MM.1S (cell line): ENCODE results near the gene INSIG2.

Source experiments
- DNase-seq: peaks from one replicate; pipeline ENCODE4 v3.0.0-alpha.2; 2015
- H2AFZ ChIP-seq: fragments of 300-600 bp; sonication (generic); 2 replicates; pipeline ENCODE4 v1.6.0; 2016; ENCODE audit warnings: antibody characterized with exemption, low read length
- H3F3A ChIP-seq: fragments of 300-600 bp; sonication (generic); 2 replicates; pipeline ENCODE4 v1.6.1; 2016; ENCODE audit warnings: mild to moderate bottlenecking, antibody characterized with exemption, low read length, moderate library complexity, mixed read lengths; ENCODE audit not compliant: insufficient read depth
- H3K27ac ChIP-seq: fragments of 300-600 bp; sonication (generic); 2 replicates; pipeline ENCODE4 v1.5.1; 2016; ENCODE audit warnings: mild to moderate bottlenecking, low read length
- H3K27me3 ChIP-seq: fragments of 300-600 bp; sonication (generic); replicated peaks from 2 replicates; pipeline ENCODE4 v1.6.0; 2016; ENCODE audit warnings: low read length; ENCODE audit not compliant: insufficient read depth
- H3K36me3 ChIP-seq: fragments of 300-600 bp; sonication (generic); replicated peaks from 2 replicates; pipeline ENCODE4 v1.6.1; 2016; ENCODE audit warnings: mild to moderate bottlenecking, low read length, mixed read lengths; ENCODE audit not compliant: insufficient read depth
- H3K4me1 ChIP-seq: fragments of 300-600 bp; sonication (generic); 2 replicates; pipeline ENCODE4 v1.6.1; 2016; ENCODE audit warnings: low read length, mixed read lengths
- H3K4me2 ChIP-seq: fragments of 300-600 bp; sonication (generic); 2 replicates; pipeline ENCODE4 v1.6.0; 2016; ENCODE audit warnings: low read depth, low read length
- H3K4me3 ChIP-seq: fragments of 300-600 bp; sonication (generic); 2 replicates; pipeline ENCODE4 v1.5.1; 2016; ENCODE audit warnings: low read length, mixed read lengths
- H3K79me2 ChIP-seq: fragments of 300-600 bp; sonication (generic); 2 replicates; pipeline ENCODE4 v1.6.1; 2016; ENCODE audit warnings: mixed run types, low read length, mixed read lengths
- H3K9ac ChIP-seq: fragments of 300-600 bp; sonication (generic); 2 replicates; pipeline ENCODE4 v1.6.1; 2016; ENCODE audit warnings: low read length, mixed read lengths
- H3K9me2 ChIP-seq: fragments of 300-600 bp; sonication (generic); replicated peaks from 2 replicates; pipeline ENCODE4 v1.6.1; 2016; ENCODE audit warnings: mild to moderate bottlenecking, low read length, mixed read lengths; ENCODE audit not compliant: insufficient read depth
- H3K9me3 ChIP-seq: fragments of 300-600 bp; sonication (generic); replicated peaks from 2 replicates; pipeline ENCODE4 v1.6.1; 2016; ENCODE audit warnings: mild to moderate bottlenecking, low read length, mixed read lengths; ENCODE audit not compliant: insufficient read depth
- H4K20me1 ChIP-seq: fragments of 300-600 bp; sonication (generic); 2 replicates; pipeline ENCODE4 v1.6.1; 2016; ENCODE audit warnings: mild to moderate bottlenecking, low read length, moderate library complexity, mixed read lengths; ENCODE audit not compliant: insufficient read depth
- CTCF ChIP-seq: fragments of 300-600 bp; sonication (generic); IDR thresholded peaks from 2 replicates; pipeline ENCODE4 v1.5.1; 2016; ENCODE audit warnings: antibody characterized with exemption, low read length, mixed read lengths
- EZH2 ChIP-seq: fragments of 300-600 bp; sonication (generic); optimal IDR thresholded peaks from 2 replicates; pipeline ENCODE3; 2017; ENCODE audit warnings: low read depth, mild to moderate bottlenecking, antibody characterized with exemption, low read length, mixed read lengths
- EZH2phosphoT487 ChIP-seq: fragments of 300-600 bp; sonication (generic); IDR thresholded peaks from 2 replicates; pipeline ENCODE4 v1.6.1; 2018; ENCODE audit warnings: antibody characterized with exemption, low read length

Gene INSIG2

GRCh38 chr2:118065921-118066511 is 22.3 kb upstream of the INSIG2 start:
- Histone ChIP-seq H2AFZ (no peak overlapping the region), H3K9me3 (no peaks in the 10 kb centered on the region), H3K36me3 (no peaks in the 10 kb centered on the region), H4K20me1 (no peaks in the 10 kb centered on the region), H3K79me2 (no peaks in the 10 kb centered on the region), H3K27me3 (no peaks in the 10 kb centered on the region), H3K4me2 (no peak overlapping the region), H3K27ac (no peak overlapping the region), H3K9me2 (no peaks in the 10 kb centered on the region), H3F3A (no peaks in the 10 kb centered on the region), H3K4me3 (no peak overlapping the region), H3K4me1 (no peaks in the 10 kb centered on the region), H3K9ac (no peak overlapping the region)
- DNase-seq: no peak
- no peak for TF ChIP-seq EZH2
- no peak for TF ChIP-seq EZH2phosphoT487
- no peak for TF ChIP-seq CTCF

- Histone ChIP-seq H3K27me3 (no peaks in the 10 kb centered on the region), H3K9me2 (no peaks in the 10 kb centered on the region), H3K36me3 (no peaks in the 10 kb centered on the region), H3K9me3 (no peaks in the 10 kb centered on the region), H3K4me1 (no peaks in the 10 kb centered on the region), H3K27ac (no peak overlapping the region), H3K9ac (no peak overlapping the region), H4K20me1 (no peaks in the 10 kb centered on the region), H3K79me2 (no peaks in the 10 kb centered on the region), H3F3A (no peaks in the 10 kb centered on the region), H3K4me3 (no peak overlapping the region), H2AFZ (no peak overlapping the region), H3K4me2 (no peak overlapping the region)
- no peak for TF ChIP-seq EZH2phosphoT487
- no peak for TF ChIP-seq EZH2
- no peak for DNase-seq
Observed at GRCh38 chr2:118077636-118078247, 10.5 kb upstream of the INSIG2 start.

GRCh38 chr2:118078734-118079133 is 9.5 kb upstream of the INSIG2 start:
- no peak overlapping the region for H3K27ac ChIP-seq

More at GRCh38 chr2:118078734-118079133, 9.5 kb upstream of the INSIG2 start:
- Histone ChIP-seq H3K27me3 (no peaks in the 10 kb centered on the region), H3F3A (no peaks in the 10 kb centered on the region), H4K20me1 (no peaks in the 10 kb centered on the region), H3K4me2 (no peak overlapping the region), H3K9ac (no peak overlapping the region), H3K36me3 (no peaks in the 10 kb centered on the region), H2AFZ (no peak overlapping the region), H3K4me1 (no peaks in the 10 kb centered on the region), H3K79me2 (no peaks in the 10 kb centered on the region), H3K9me3 (no peaks in the 10 kb centered on the region), H3K9me2 (no peaks in the 10 kb centered on the region), H3K4me3 (no peak overlapping the region)
- no peak for TF ChIP-seq EZH2phosphoT487
- TF ChIP-seq CTCF: no peak
- no peak for TF ChIP-seq EZH2
- DNase-seq: no peak
